PC-3 (cell line): ENCODE results near the gene MRPL9. TPM values are rescaled to one million over a fixed set of nuclear protein-coding genes. Genes with fewer than 3 reads are reported as not detected.

ENCODE experiments used
- ATAC-seq: fragments of 200-7000 bp; cut with Tn5 transposase; 2 replicates; pipeline ENCODE4 v1.9.1; 2020; ENCODE audit warnings: mild to moderate bottlenecking, moderate library complexity
- BruUV-seq: library from RNA; stranded (reverse); fragments of 400-500 nt; replicated peaks from 2 replicates; lab custom pipeline; 2021; lab: Mats Ljungman, UMichigan
- CTCF ChIA-PET: fragments of 300-600 bp; sonication (Branson Sonifier 250); formaldehyde crosslinking; loops from one replicate; lab custom pipeline; 2022; ENCODE audit warnings: antibody characterized with exemption; lab: Charles Lee
- POLR2A ChIA-PET: fragments of 300-600 bp; sonication (Branson Sonifier 250); formaldehyde crosslinking; loops from one replicate; lab custom pipeline; 2022; ENCODE audit warnings: antibody characterized with exemption; ENCODE audit not compliant: unreplicated experiment; lab: Charles Lee
- DNase-seq: peaks from one replicate; pipeline ENCODE4 v3.0.0-alpha.2; 2015
- H2AFZ ChIP-seq: fragments of 300-600 bp; sonication (generic); 2 replicates; pipeline ENCODE4 v1.6.0; 2016; ENCODE audit warnings: antibody characterized with exemption, low read length
- H3F3A ChIP-seq: fragments of 300-600 bp; sonication (generic); one replicate; pipeline ENCODE4 v1.6.0; 2017; ENCODE audit warnings: antibody characterized with exemption, low read length, control low read depth, mild to moderate bottlenecking; ENCODE audit not compliant: unreplicated experiment
- H3K27ac ChIP-seq: fragments of 300-600 bp; sonication (generic); 2 replicates; pipeline ENCODE4 v1.5.1; 2016; ENCODE audit warnings: mild to moderate bottlenecking, low read length
- H3K27me3 ChIP-seq: fragments of 300-600 bp; sonication (generic); 2 replicates; pipeline ENCODE4 v1.6.1; 2016; ENCODE audit warnings: low read length, mixed read lengths
- H3K36me3 ChIP-seq: fragments of 300-600 bp; sonication (generic); 2 replicates; pipeline ENCODE4 v1.6.1; 2016; ENCODE audit warnings: low read depth, mixed run types, low read length, mixed read lengths
- H3K4me1 ChIP-seq: fragments of 300-600 bp; sonication (generic); 2 replicates; pipeline ENCODE4 v1.5.1; 2016; ENCODE audit warnings: low read length; ENCODE audit not compliant: insufficient read depth
- H3K4me2 ChIP-seq: fragments of 300-600 bp; sonication (generic); 2 replicates; pipeline ENCODE4 v1.6.0; 2016; ENCODE audit warnings: low read length
- H3K4me3 ChIP-seq: fragments of 300-600 bp; sonication (generic); 2 replicates; pipeline ENCODE4 v1.5.1; 2016; ENCODE audit warnings: mild to moderate bottlenecking, low read length, mixed read lengths
- H3K79me2 ChIP-seq: fragments of 300-600 bp; sonication (generic); 2 replicates; pipeline ENCODE4 v1.6.1; 2017; ENCODE audit warnings: low read length, mixed read lengths
- H3K9ac ChIP-seq: fragments of 300-600 bp; sonication (generic); 2 replicates; pipeline ENCODE4 v1.6.0; 2016; ENCODE audit warnings: mild to moderate bottlenecking, low read length
- H3K9me2 ChIP-seq: fragments of 300-600 bp; sonication (generic); replicated peaks from 2 replicates; pipeline ENCODE4 v1.6.1; 2016; ENCODE audit warnings: mixed run types, low read length, mixed read lengths
- H3K9me3 ChIP-seq: fragments of 300-600 bp; sonication (generic); 2 replicates; pipeline ENCODE4 v1.6.1; 2016; ENCODE audit warnings: low read length, mixed read lengths
- H4K20me1 ChIP-seq: fragments of 300-600 bp; sonication (generic); 2 replicates; pipeline ENCODE4 v1.6.1; 2016; ENCODE audit warnings: low read length, mixed read lengths
- EZH2 ChIP-seq: fragments of 300-600 bp; sonication (generic); IDR thresholded peaks from one replicate; pipeline ENCODE4 v1.6.1; 2017; ENCODE audit warnings: antibody characterized with exemption, mild to moderate bottlenecking, low read length; ENCODE audit not compliant: unreplicated experiment
- EZH2phosphoT487 ChIP-seq: fragments of 300-600 bp; sonication (generic); IDR thresholded peaks from 2 replicates; pipeline ENCODE4 v1.6.1; 2018; ENCODE audit warnings: mild to moderate bottlenecking, antibody characterized with exemption, low read length, borderline replicate concordance
- intact Hi-C: fragments of 100-400 bp; cut with micrococcal nuclease; formaldehyde crosslinking; loops from 2 replicates; pipeline ENCODE4 v1.9.0; 2023
- total RNA-seq: library from RNA; depleted of rRNA; stranded (reverse); fragments of >200 nt; gene quantifications from 2 replicates; pipeline ENCODE4 v1.2.3, GENCODE V29; 2014
- TF ChIP-seq, protein P1 (sequence below): fragments of 300-600 bp; sonication (generic); conservative IDR thresholded peaks from 2 replicates; pipeline ENCODE4 v1.5.1; 2017; ENCODE audit warnings: antibody characterized with exemption, low read depth, mild to moderate bottlenecking, low read length

The MRPL9 gene
- total RNA-seq, 1 experiment from 2014 or later, result 229 TPM

GRCh38 chr1:151720554-151720953 lies 42.7 kb downstream of the MRPL9 start:
- peaks cover 15% of the 10 kb centered on the region for H3K4me1 ChIP-seq
- H3K9ac ChIP-seq, result no peak overlapping the region
- ATAC-seq (no peak), DNase-seq (no peak)
- no peak overlapping the region for H3K4me3 ChIP-seq
- H3K27me3 ChIP-seq, result peaks cover 3% of the 10 kb centered on the region; the same call in 1 of the 2 replicates
- H3K27ac ChIP-seq, result no peak overlapping the region
- H3K4me2 ChIP-seq, result 0 out of 2 replicates have a peak overlapping the region, but pooled peaks have one; percentile 11
- intact Hi-C loops, result no loop called here
- H3K79me2 ChIP-seq, result no peaks in the 10 kb centered on the region
- no TSS peak for BruUV-seq
- H3F3A ChIP-seq, result peaks cover 3% of the 10 kb centered on the region
- TF ChIP-seq EZH2 (no peak), EZH2phosphoT487 (no peak)
- TF ChIP-seq, protein P1, sequence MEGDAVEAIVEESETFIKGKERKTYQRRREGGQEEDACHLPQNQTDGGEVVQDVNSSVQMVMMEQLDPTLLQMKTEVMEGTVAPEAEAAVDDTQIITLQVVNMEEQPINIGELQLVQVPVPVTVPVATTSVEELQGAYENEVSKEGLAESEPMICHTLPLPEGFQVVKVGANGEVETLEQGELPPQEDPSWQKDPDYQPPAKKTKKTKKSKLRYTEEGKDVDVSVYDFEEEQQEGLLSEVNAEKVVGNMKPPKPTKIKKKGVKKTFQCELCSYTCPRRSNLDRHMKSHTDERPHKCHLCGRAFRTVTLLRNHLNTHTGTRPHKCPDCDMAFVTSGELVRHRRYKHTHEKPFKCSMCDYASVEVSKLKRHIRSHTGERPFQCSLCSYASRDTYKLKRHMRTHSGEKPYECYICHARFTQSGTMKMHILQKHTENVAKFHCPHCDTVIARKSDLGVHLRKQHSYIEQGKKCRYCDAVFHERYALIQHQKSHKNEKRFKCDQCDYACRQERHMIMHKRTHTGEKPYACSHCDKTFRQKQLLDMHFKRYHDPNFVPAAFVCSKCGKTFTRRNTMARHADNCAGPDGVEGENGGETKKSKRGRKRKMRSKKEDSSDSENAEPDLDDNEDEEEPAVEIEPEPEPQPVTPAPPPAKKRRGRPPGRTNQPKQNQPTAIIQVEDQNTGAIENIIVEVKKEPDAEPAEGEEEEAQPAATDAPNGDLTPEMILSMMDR, result no peak
- H2AFZ ChIP-seq, result no peak overlapping the region
- H4K20me1 ChIP-seq, result no peaks in the 10 kb centered on the region
- no peaks in the 10 kb centered on the region for H3K9me3 ChIP-seq
- ChIA-PET POLR2A (interaction anchor here (0.7 kb wide), 1 partner anchor 68 kb away, joined by 3 read pairs; no protein-coding TSS in a partner anchor), CTCF (no interaction called here)
- no peaks in the 10 kb centered on the region for H3K9me2 ChIP-seq
- no peaks in the 10 kb centered on the region for H3K36me3 ChIP-seq

DNA sequence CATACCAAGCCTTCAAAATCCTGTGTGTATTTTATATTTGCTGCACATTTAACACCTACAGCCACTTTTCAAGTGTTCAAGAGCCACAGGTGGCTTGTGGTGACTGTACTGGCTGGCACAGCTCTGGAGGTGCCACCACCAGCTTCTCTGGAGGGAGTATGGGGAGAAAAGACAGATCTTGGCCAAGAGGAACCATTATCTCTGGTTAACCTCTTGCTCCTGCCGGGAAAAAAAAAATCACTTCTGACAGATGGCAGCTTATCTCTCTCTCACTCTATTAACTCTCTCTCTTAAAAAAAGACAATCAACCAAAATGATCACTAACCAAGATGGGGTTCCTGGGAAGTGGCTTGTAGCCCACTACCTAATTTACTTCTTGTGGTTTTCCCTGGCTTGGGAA lies 43.2 kb downstream of the MRPL9 start:
- Histone ChIP-seq H3K27ac (no peak overlapping the region), H3K27me3 (peaks cover 3% of the 10 kb centered on the region; the same call in 1 of the 2 replicates), H3K9me2 (no peaks in the 10 kb centered on the region)

DNA sequence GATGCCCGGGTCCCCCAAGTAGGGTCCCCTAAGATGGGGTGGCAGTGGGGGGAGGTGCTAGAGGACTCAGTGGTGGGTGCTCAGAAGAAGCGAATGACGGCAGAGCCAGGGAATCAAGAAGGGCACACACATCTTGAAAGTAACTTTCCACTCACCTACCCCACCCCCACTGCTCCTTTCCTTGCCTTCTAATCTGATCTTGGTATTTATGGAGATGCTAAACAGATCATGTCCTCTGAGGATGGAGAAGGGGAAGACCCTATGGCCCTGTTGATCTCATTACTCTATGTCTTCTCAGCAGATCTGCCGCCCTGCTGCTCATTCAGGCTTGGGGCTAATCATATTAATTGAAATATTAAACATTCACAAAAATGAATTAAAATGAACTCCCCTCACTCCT lies 44.6 kb downstream of the MRPL9 start:
- CTCF ChIA-PET, result no interaction called here
- no peaks in the 10 kb centered on the region for H3K9me2 ChIP-seq

More for the DNA sequence above, 43.2 kb downstream of the MRPL9 start:
- ChIA-PET CTCF (no interaction called here), POLR2A (interaction anchor here (0.7 kb wide), 1 partner anchor 67 kb away, joined by 3 read pairs; no protein-coding TSS in a partner anchor)
- DNase-seq (no peak), ATAC-seq (no peak)
- H3K4me1 ChIP-seq, result peaks cover 15% of the 10 kb centered on the region
- intact Hi-C loops, result no loop called here
- no peaks in the 10 kb centered on the region for H3K36me3 ChIP-seq
- no peaks in the 10 kb centered on the region for H4K20me1 ChIP-seq
- BruUV-seq, result no TSS peak
- H3K4me3 ChIP-seq, result no peak overlapping the region
- H3K9ac ChIP-seq, result no peak overlapping the region
- no peaks in the 10 kb centered on the region for H3K9me3 ChIP-seq
- H3K79me2 ChIP-seq, result no peaks in the 10 kb centered on the region
- no peak overlapping the region for H3K4me2 ChIP-seq
- no peak overlapping the region for H2AFZ ChIP-seq
- peaks cover 3% of the 10 kb centered on the region for H3F3A ChIP-seq
- TF ChIP-seq EZH2phosphoT487 (no peak), EZH2 (no peak)
- TF ChIP-seq, protein P1, result no peak

More for the DNA sequence above, 44.6 kb downstream of the MRPL9 start:
- no peak overlapping the region for H3K4me2 ChIP-seq
- no peak overlapping the region for H3K4me3 ChIP-seq
- H3K9ac ChIP-seq, result no peak overlapping the region
- ATAC-seq, result no peak
- no peak overlapping the region for H3K27ac ChIP-seq
- DNase-seq, result no peak
- intact Hi-C loops, result no loop called here
- H3K27me3 ChIP-seq, result peaks cover 3% of the 10 kb centered on the region; the same call in 1 of the 2 replicates
- no peaks in the 10 kb centered on the region for H3K36me3 ChIP-seq
- TF ChIP-seq EZH2, result no peak
- TF ChIP-seq, protein P1, result no peak
- no peak for TF ChIP-seq EZH2phosphoT487
- H3F3A ChIP-seq, result peaks cover 2% of the 10 kb centered on the region
- no peak overlapping the region for H2AFZ ChIP-seq
- POLR2A ChIA-PET, result interaction anchor here (0.6 kb wide), 1 partner anchor 103 kb away, joined by 8 read pairs; no protein-coding TSS in a partner anchor
- no peaks in the 10 kb centered on the region for H4K20me1 ChIP-seq
- no TSS peak for BruUV-seq
- no peaks in the 10 kb centered on the region for H3K79me2 ChIP-seq
- peaks cover 5% of the 10 kb centered on the region for H3K4me1 ChIP-seq
- H3K9me3 ChIP-seq, result no peaks in the 10 kb centered on the region
